Fibroblast of lung (primary cell): ENCODE results near the gene LHFPL2.

ENCODE experiments used
- CTCF ChIP-seq, 2 donors: IDR thresholded peaks in 1 of 2; conservative IDR thresholded peaks in 1 of 2; 1 replicate in 1 of 2; 2 replicates in 1 of 2; pipeline ENCODE4 v1.5.1; 2011 to 2012; ENCODE audit warnings: low read length in 2 of 2, control low read depth in 1 of 2, inconsistent platforms in 1 of 2, low read depth in 1 of 2, mild to moderate bottlenecking in 1 of 2
- EZH2 ChIP-seq: IDR thresholded peaks from 2 replicates; pipeline ENCODE4 v1.5.1; 2012; ENCODE audit warnings: low read length, control low read depth, mild to moderate bottlenecking; ENCODE audit errors: missing control alignments

GRCh38 chr5:78552729-78553342 is 95.7 kb downstream of the LHFPL2 start:
- TF ChIP-seq CTCF (conservative IDR thresholded peaks at IDR 0.05 in 1 of 2, IDR thresholded peaks at IDR 0.05 in 1 of 2; ENCODE audit: low read depth in 1 of 2, low read length in 2 of 2) (no peak), EZH2 (no peak)
